ENCODE results near the gene GNAO1. TPM values are rescaled to one million over a fixed set of nuclear protein-coding genes. Genes with fewer than 3 reads are reported as not detected.

GNAO1 gene
- total RNA-seq, 4 donors from 2014 or later = 0.67 to 4.0 (median 2.2) TPM

- no peak for TF ChIP-seq POLR2A (IDR thresholded peaks at IDR 0.05)
- TF ChIP-seq CTCF (IDR thresholded peaks at IDR 0.05) = no peak
- 40 to 55% methylated on average over 14 to 16 of the region's 16 CpGs for WGBS, 2 donors
- no peak overlapping the region for H3K4me3 ChIP-seq (ENCODE audit: low read depth, poor library complexity, severe bottlenecking)
- intact Hi-C loops (cut with DNase I; ENCODE audit: low total_unique reads) = no loop called here
- DNase-seq (ENCODE audit: low spot score in 2 of 2) = peak in 1 of 2 donors; percentile 54
Observed at GRCh38 chr16:56332464-56333079, 141.3 kb downstream of the GNAO1 start.

- 48 to 74% methylated on average over 9 of the region's 9 CpGs for WGBS, 2 donors
- no peak overlapping the region for H3K4me3 ChIP-seq (ENCODE audit: low read depth, poor library complexity, severe bottlenecking)
- DNase-seq (ENCODE audit: low spot score in 2 of 2) = peak in 1 of 2 donors; percentile 53
- TF ChIP-seq CTCF (IDR thresholded peaks at IDR 0.05) (no peak), POLR2A (IDR thresholded peaks at IDR 0.05) (no peak)
- intact Hi-C loops (cut with DNase I; ENCODE audit: low total_unique reads) = no loop called here
Observed at GRCh38 chr16:56334761-56335160, 143.5 kb downstream of the GNAO1 start.

GRCh38 chr16:56336071-56336688, 144.9 kb downstream of the GNAO1 start:
- intact Hi-C loops (cut with DNase I; ENCODE audit: low total_unique reads) = no loop called here
- H3K4me3 ChIP-seq (ENCODE audit: low read depth, poor library complexity, severe bottlenecking) = no peak overlapping the region
- DNase-seq (ENCODE audit: low spot score in 2 of 2) = no peak
- WGBS, 2 donors = 81 to 85% methylated on average over 6 to 8 of the region's 8 CpGs
- TF ChIP-seq CTCF (IDR thresholded peaks at IDR 0.05) (no peak), POLR2A (IDR thresholded peaks at IDR 0.05) (no peak)

- intact Hi-C loops (cut with DNase I; ENCODE audit: low total_unique reads) = no loop called here
- TF ChIP-seq CTCF (IDR thresholded peaks at IDR 0.05) = no peak
- TF ChIP-seq POLR2A (IDR thresholded peaks at IDR 0.05) = no peak
- no peak overlapping the region for H3K4me3 ChIP-seq (ENCODE audit: low read depth, poor library complexity, severe bottlenecking)
- WGBS, 2 donors = 79 to 95% methylated on average over 13 to 17 of the region's 21 CpGs
- DNase-seq (ENCODE audit: low spot score in 2 of 2) = no peak
Observed at GRCh38 chr16:56336711-56337110, 145.4 kb downstream of the GNAO1 start.

- TF ChIP-seq POLR2A (IDR thresholded peaks at IDR 0.05) = no peak
- TF ChIP-seq CTCF (IDR thresholded peaks at IDR 0.05) = no peak
- no peak overlapping the region for H3K4me3 ChIP-seq (ENCODE audit: low read depth, poor library complexity, severe bottlenecking)
- WGBS, 2 donors = 77 to 83% methylated on average over 11 of the region's 11 CpGs
- intact Hi-C loops (cut with DNase I; ENCODE audit: low total_unique reads) = no loop called here
- DNase-seq (ENCODE audit: low spot score in 2 of 2) = no peak
Observed at GRCh38 chr16:56337131-56337857, 146.0 kb downstream of the GNAO1 start.
